Natural killer cell treated with Interleukin-12 subunit alpha and Interleukin-12 subunit beta and Interleukin-15 and Interleukin-18, amount 100 ng/mL, for 72 hours (primary cell): ENCODE results near the gene CRHR2. TPM values are rescaled to one million over a fixed set of nuclear protein-coding genes. Genes with fewer than 3 reads are reported as not detected.
A peak's percentile ranks its signal among the peaks of the same experiment; 100 is the strongest.
"Not testable (repeated sequence)": the region's sequence is repeated elsewhere in the genome, so short reads cannot be mapped to it uniquely, and the experiment has no call there.

Experiments used
- ATAC-seq, 2 donors: fragments of 150-1000 bp; cut with Tn5 transposase in 1 of 2; sonication (Bioruptor Pico), chemical (Tn5 transposase) in 1 of 2; 2 replicates each; pipeline ENCODE4 v1.10.0; 2021
- DNase-seq: peaks from one replicate; pipeline ENCODE4 v3.0.0; 2022; ENCODE audit warnings: low spot score
- H3K27ac Mint-ChIP-seq, 2 donors: 1 replicate in 1 of 2; 2 replicates in 1 of 2; pipeline ENCODE4 v1.8.0; 2022; ENCODE audit warnings: mixed read lengths in 2 of 2, mild to moderate bottlenecking in 1 of 2, moderate library complexity in 1 of 2
- H3K27me3 Mint-ChIP-seq, 2 donors: 1 replicate in 1 of 2; 2 replicates in 1 of 2; pipeline ENCODE4 v1.8.0; 2022; ENCODE audit warnings: mixed read lengths in 2 of 2
- H3K36me3 Mint-ChIP-seq: one replicate; pipeline ENCODE4 v1.8.0; 2022; ENCODE audit warnings: mixed read lengths
- H3K4me1 Mint-ChIP-seq, 2 donors: 1 replicate in 1 of 2; 2 replicates in 1 of 2; pipeline ENCODE4 v1.8.0; 2022; ENCODE audit warnings: low read depth in 2 of 2, mixed read lengths in 2 of 2, mild to moderate bottlenecking in 1 of 2
- H3K4me3 Mint-ChIP-seq: one replicate; pipeline ENCODE4 v1.8.0; 2022; ENCODE audit warnings: mixed read lengths
- H3K9me3 Mint-ChIP-seq: 2 replicates; pipeline ENCODE4 v1.8.0; 2022; ENCODE audit warnings: mixed read lengths
- total RNA-seq, 2 donors: library from RNA; stranded (reverse); gene quantifications; one replicate each; pipeline ENCODE4 v1.2.3, GENCODE V29; 2022

Gene CRHR2
- total RNA-seq, 2 donors from 2014 or later, result not detected

- H3K4me3 Mint-ChIP-seq, result no peak overlapping the region
- no peaks in the 10 kb centered on the region for H3K36me3 Mint-ChIP-seq
- H3K27me3 Mint-ChIP-seq, result no peaks in the 10 kb centered on the region
- H3K4me1 Mint-ChIP-seq, result no peaks in the 10 kb centered on the region
- H3K27ac Mint-ChIP-seq, result no peak overlapping the region
- no peaks in the 10 kb centered on the region for H3K9me3 Mint-ChIP-seq
- ATAC-seq (no peak), DNase-seq (no peak)
These were observed 31.8 kb downstream of the CRHR2 start for GRCh38 chr7:30650421-30650808.

- Mint-ChIP-seq H3K4me1 (no peaks in the 10 kb centered on the region), H3K27ac (peak overlapping the region in 1 of 2 donors; percentile 39), H3K4me3 (no peak overlapping the region), H3K9me3 (no peaks in the 10 kb centered on the region), H3K27me3 (no peaks in the 10 kb centered on the region), H3K36me3 (peaks cover 2% of the 10 kb centered on the region)
- DNase-seq (no peak), ATAC-seq (no peak)
These were observed 32.4 kb downstream of the CRHR2 start for GRCh38 chr7:30649717-30650420.

- Mint-ChIP-seq H3K36me3 (peaks cover 4% of the 10 kb centered on the region), H3K4me1 (no peaks in the 10 kb centered on the region), H3K27ac (peak overlapping the region in 1 of 2 donors; percentile 39), H3K4me3 (no peak overlapping the region), H3K9me3 (no peaks in the 10 kb centered on the region), H3K27me3 (no peaks in the 10 kb centered on the region)
- DNase-seq (no peak), ATAC-seq (no peak)
These were observed 33.3 kb downstream of the CRHR2 start for GRCh38 chr7:30648744-30649540.

GRCh38 chr7:30647589-30648364 lies 34.5 kb downstream of the CRHR2 start:
- Mint-ChIP-seq H3K36me3 (peaks cover 4% of the 10 kb centered on the region), H3K9me3 (no peaks in the 10 kb centered on the region), H3K4me3 (no peak overlapping the region), H3K4me1 (no peaks in the 10 kb centered on the region), H3K27me3 (no peaks in the 10 kb centered on the region), H3K27ac (no peak overlapping the region)
- ATAC-seq (no peak), DNase-seq (no peak)

GRCh38 chr7:30646154-30646553 lies 36.1 kb downstream of the CRHR2 start:
- DNase-seq, result no peak
- Mint-ChIP-seq H3K4me1 (no peaks in the 10 kb centered on the region), H3K27ac (no peak overlapping the region), H3K9me3 (no peaks in the 10 kb centered on the region), H3K4me3 (no peak overlapping the region), H3K27me3 (no peaks in the 10 kb centered on the region), H3K36me3 (peaks cover 4% of the 10 kb centered on the region)
- ATAC-seq, result peak in 1 of 2 donors; percentile 32

GRCh38 chr7:30645661-30646060 lies 36.6 kb downstream of the CRHR2 start:
- no peak for DNase-seq
- no peaks in the 10 kb centered on the region for H3K27me3 Mint-ChIP-seq
- no peaks in the 10 kb centered on the region for H3K9me3 Mint-ChIP-seq
- no peak for ATAC-seq
- H3K4me3 Mint-ChIP-seq, result no peak overlapping the region
- no peaks in the 10 kb centered on the region for H3K4me1 Mint-ChIP-seq
- H3K27ac Mint-ChIP-seq, result no peak overlapping the region
- peaks cover 4% of the 10 kb centered on the region for H3K36me3 Mint-ChIP-seq

GRCh38 chr7:30644286-30644955 lies 37.8 kb downstream of the CRHR2 start:
- H3K27me3 Mint-ChIP-seq, result no peaks in the 10 kb centered on the region
- H3K36me3 Mint-ChIP-seq, result peaks cover 4% of the 10 kb centered on the region
- H3K9me3 Mint-ChIP-seq, result no peaks in the 10 kb centered on the region
- H3K4me3 Mint-ChIP-seq, result no peak overlapping the region
- H3K4me1 Mint-ChIP-seq, result no peaks in the 10 kb centered on the region
- no peak overlapping the region for H3K27ac Mint-ChIP-seq
- DNase-seq (no peak), ATAC-seq (no peak)

- Mint-ChIP-seq H3K4me3 (no peak overlapping the region), H3K36me3 (peaks cover 4% of the 10 kb centered on the region), H3K27me3 (no peaks in the 10 kb centered on the region), H3K4me1 (no peaks in the 10 kb centered on the region), H3K9me3 (no peaks in the 10 kb centered on the region), H3K27ac (no peak overlapping the region)
- no peak for ATAC-seq
- DNase-seq, result no peak
These were observed 39.5 kb downstream of the CRHR2 start for GRCh38 chr7:30642789-30643188.

GRCh38 chr7:30642322-30642721 lies 39.9 kb downstream of the CRHR2 start:
- DNase-seq, H3K4me1 Mint-ChIP-seq, H3K4me3 Mint-ChIP-seq, H3K27ac Mint-ChIP-seq, H3K27me3 Mint-ChIP-seq, H3K9me3 Mint-ChIP-seq, H3K36me3 Mint-ChIP-seq, ATAC-seq: not testable (repeated sequence)

- no peak for DNase-seq
- Mint-ChIP-seq H3K4me3 (no peak overlapping the region), H3K27ac (no peak overlapping the region), H3K9me3 (no peaks in the 10 kb centered on the region), H3K36me3 (peaks cover 35% of the 10 kb centered on the region), H3K4me1 (peaks cover 0 to 3% of the 10 kb centered on the region in 2 donors), H3K27me3 (no peaks in the 10 kb centered on the region)
- no peak for ATAC-seq
These were observed 46.5 kb downstream of the CRHR2 start for GRCh38 chr7:30635798-30636197.

GRCh38 chr7:30634634-30635201 lies 47.5 kb downstream of the CRHR2 start:
- Mint-ChIP-seq H3K27me3 (no peaks in the 10 kb centered on the region), H3K4me1 (peaks cover 0 to 3% of the 10 kb centered on the region in 2 donors), H3K27ac (no peak overlapping the region), H3K4me3 (no peak overlapping the region), H3K36me3 (peaks cover 35% of the 10 kb centered on the region), H3K9me3 (no peaks in the 10 kb centered on the region)
- no peak for ATAC-seq
- DNase-seq, result no peak

- no peaks in the 10 kb centered on the region for H3K9me3 Mint-ChIP-seq
These were observed 48.0 kb downstream of the CRHR2 start for GRCh38 chr7:30634193-30634626.

GRCh38 chr7:30633223-30633622 lies 49.0 kb downstream of the CRHR2 start:
- H3K4me3 Mint-ChIP-seq, result no peak overlapping the region
- H3K4me1 Mint-ChIP-seq, result peaks cover 0 to 3% of the 10 kb centered on the region in 2 donors
- DNase-seq, result no peak
- peaks cover 42% of the 10 kb centered on the region for H3K36me3 Mint-ChIP-seq
- H3K27ac Mint-ChIP-seq, result no peak overlapping the region
- H3K9me3 Mint-ChIP-seq, result no peaks in the 10 kb centered on the region
- no peaks in the 10 kb centered on the region for H3K27me3 Mint-ChIP-seq
- ATAC-seq, result no peak

More at GRCh38 chr7:30634193-30634626, 48.0 kb downstream of the CRHR2 start:
- no peak for DNase-seq
- Mint-ChIP-seq H3K36me3 (peaks cover 35% of the 10 kb centered on the region), H3K4me1 (peaks cover 0 to 3% of the 10 kb centered on the region in 2 donors), H3K27me3 (no peaks in the 10 kb centered on the region), H3K27ac (no peak overlapping the region), H3K4me3 (no peak overlapping the region)
- no peak for ATAC-seq
